Omental fat pad (tissue), 4 donors: ENCODE data around the gene LTF. TPM values are rescaled to one million over a fixed set of nuclear protein-coding genes. Genes with fewer than 3 reads are reported as not detected.

Experiments
- ATAC-seq: fragments of 150-250 bp; one replicate; pipeline ENCODE4 v1.9.1; 2016; ENCODE audit warnings: mild to moderate bottlenecking, moderate library complexity; ENCODE audit not compliant: low FRiP score
- DNase-seq: peaks from one replicate; pipeline ENCODE4 v3.0.0-alpha.2; 2019; ENCODE audit warnings: low spot score
- CTCF ChIP-seq, 3 donors: fragments of 450-650 bp; IDR thresholded peaks; one replicate each; pipeline ENCODE4 v1.5.1; 2016 to 2017; ENCODE audit warnings: antibody characterized with exemption in 3 of 3, mild to moderate bottlenecking in 3 of 3, moderate library complexity in 2 of 3
- total RNA-seq, 4 donors: library from RNA; depleted of rRNA; stranded (reverse); fragments of >200 nt; gene quantifications; one replicate each; pipeline ENCODE4 v1.1.0, GENCODE V29; 2016

LTF gene
- total RNA-seq, 4 donors from 2014 or later = 3.0 to 9.6 (median 6.9) TPM

DNA sequence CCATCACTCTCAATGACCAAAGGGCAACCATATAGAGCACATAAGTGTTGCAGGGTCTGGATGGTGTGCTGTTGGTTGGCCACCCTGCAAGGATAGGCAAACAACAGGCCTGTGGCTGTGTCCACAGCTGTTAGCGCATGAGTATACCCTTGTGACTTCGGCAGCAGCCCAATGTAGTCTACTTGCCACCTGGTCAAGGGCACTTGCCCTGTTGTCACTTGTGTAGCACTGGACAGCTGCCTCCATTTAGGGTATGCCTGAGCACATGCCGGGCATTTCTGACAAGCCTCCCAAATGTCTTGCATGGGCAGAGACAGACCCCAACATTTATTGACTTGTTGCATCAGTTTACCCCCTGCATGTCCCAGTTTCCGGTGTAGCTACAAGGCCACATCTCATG lies 44.9 kb downstream of the LTF start:
- DNase-seq (no peak), ATAC-seq (no peak)
- TF ChIP-seq CTCF (IDR thresholded peaks at IDR 0.05) = no peak

DNA sequence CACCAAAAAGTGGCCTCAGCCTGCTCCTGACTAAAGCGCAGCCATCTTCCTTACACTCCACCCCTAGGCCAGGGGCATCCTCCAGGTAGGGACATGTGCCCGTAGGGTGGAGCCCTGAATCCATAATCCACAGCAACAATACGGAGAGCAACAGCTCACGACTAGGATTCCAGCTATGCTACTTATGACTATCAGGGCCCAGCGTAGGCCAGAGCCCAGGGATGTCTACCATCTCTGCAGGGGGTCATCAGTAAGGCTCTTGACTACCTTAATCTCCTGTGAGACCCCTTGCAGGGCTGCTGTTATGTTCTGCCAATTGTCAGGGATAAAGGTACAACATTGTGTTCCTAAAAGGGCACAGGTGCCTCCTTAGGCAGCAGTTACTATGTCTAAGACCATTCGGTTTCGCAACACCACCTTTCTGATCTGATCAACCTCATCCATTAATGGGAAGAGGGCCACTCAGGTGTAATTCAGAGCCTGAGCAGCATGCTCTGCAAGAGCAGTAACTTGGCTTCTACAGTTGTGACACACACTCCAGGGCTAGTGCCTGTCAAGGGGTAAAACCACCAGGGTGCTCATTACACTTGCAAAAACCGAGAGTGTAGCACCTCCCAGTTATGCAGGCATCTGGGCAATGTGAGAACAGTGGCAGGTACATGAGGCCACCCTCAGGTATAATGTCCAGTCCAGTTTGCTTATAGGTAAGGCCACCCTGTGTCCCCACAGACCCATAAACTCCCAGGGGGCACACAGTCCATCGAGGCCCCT lies 46.7 kb downstream of the LTF start:
- no peak for TF ChIP-seq CTCF (IDR thresholded peaks at IDR 0.05)
- DNase-seq (no peak), ATAC-seq (no peak)

DNA sequence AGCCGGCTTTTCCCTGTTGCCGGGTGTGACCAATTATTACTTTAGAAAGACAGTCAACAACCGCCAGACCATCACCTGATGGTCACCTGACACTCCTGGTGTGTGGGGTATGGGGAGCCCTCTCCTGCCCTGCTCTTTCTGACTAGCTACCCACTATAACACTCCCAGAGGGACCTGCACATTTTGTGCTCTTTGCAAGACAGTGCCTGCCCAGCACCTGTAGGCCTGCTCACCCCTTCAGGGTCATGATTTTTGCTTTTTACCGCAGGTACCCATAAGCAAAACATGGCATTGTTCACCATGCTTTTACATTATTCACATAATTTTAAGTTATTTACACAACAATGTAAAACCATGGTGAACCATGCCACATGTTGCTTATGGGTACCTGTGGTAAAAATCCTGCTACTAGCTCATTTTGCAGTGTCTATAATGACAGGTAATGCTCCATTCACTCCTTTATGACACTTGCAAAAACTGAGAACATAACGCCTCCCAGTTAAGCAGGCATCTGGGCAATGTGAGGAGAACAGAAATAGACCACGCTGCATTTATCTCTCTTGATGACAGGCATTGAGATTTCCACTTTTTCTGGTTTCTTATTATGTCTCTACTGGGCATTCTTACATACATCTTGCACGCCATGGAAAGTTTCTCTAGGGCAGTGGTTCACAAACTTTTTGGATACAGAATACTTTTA lies 47.7 kb downstream of the LTF start:
- TF ChIP-seq CTCF (IDR thresholded peaks at IDR 0.05) = no peak
- DNase-seq (no peak), ATAC-seq (no peak)

DNA sequence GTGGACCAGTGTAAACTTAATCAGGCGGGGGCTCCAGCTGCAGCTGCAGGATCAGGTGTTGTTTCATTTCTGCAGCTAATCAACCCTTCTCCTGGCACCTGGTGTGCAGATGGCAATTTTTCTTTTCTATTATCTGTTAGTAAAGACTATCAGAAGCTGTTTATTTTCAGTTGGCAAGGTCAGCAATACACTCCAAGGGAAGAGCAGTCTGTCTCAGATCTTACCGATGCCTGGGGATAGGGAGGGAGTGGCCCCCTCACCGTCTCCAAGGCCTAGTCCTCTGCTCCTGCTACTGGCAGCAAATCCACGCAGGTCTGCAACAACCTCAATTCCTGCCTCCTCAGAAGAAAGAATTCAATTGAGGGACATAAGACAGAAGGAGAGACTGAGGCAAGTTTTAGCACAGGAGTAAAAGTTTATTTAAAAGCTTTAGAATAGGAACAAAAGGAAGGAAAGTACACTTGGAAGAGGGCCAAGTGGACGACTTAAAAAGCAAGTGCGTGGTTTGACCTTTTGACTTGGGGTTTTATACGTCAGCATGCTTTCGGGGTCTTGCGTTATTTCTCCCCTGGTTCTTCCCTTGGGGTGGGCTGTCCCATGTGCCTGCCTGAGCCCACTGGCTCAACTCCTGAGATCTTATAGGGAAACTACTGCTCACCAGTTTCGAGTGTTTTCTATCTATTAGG lies 48.4 kb downstream of the LTF start:
- ATAC-seq (no peak), DNase-seq (no peak)
- no peak for TF ChIP-seq CTCF (IDR thresholded peaks at IDR 0.05)

- ATAC-seq = no peak
- DNase-seq = no peak
- TF ChIP-seq CTCF (IDR thresholded peaks at IDR 0.05) = no peak
These were observed 50.0 kb downstream of the LTF start for GRCh38 chr3:46414739-46415138.

DNA sequence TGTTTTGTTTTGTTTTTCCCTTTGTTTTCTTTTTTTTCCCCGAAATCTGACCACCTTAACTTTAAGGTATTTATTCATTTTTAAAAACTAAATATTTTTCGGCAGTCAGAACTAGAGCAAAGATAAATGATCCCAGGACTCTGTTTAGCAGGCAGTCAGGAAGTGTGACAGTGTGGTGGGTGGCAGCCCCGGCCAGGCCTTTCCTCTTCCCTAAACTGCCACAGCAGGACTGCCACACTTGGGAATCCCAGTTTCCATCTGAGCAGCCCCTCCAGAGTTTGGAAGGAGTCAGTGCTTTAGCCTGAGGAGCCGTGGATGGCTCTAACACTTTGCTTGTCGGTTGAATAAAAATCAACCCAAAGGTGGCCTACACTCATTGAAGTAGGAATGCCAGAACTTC lies 50.8 kb downstream of the LTF start:
- DNase-seq (no peak), ATAC-seq (no peak)
- no peak for TF ChIP-seq CTCF (IDR thresholded peaks at IDR 0.05)
